ENCODE results near the gene CSNK2A2.

Gene CSNK2A2

DNA sequence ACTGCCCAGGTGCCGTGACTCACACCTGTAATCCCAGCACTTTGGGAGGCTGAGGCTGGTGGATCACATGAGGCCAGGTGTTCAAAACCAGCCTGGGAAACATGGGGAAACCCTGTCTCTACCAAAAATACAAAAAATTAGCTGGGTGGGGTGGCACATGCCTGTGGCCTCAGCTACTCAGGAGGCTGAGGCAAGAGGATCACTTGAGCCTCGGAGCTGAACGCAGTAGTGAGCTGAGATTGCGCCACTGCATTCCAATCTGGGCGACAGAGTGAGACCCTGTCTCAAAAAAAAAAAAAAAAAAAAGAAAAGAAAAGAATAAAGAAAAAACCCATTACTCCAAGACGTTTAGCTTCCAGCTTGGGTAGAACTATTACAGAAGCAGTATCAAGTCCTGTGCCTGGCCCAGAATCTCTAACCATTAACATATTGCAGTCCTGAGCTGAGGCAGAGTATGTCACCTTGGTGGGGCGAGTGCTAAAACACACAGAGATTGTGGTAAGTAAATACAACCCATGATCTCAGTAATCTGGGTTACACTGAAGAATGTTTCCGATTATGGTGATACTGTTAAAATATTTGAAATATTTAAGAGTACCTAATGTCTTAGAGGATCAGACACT, 45.5 kb downstream of the CSNK2A2 start:
- peaks cover 0 to 7% (median 4%) of the 10 kb centered on the region in 5 donors for H3K36me3 ChIP-seq (ENCODE audit: control insufficient read depth in 5 of 5, insufficient read depth in 5 of 5, low read length in 5 of 5)
- no peak overlapping the region for H3K27ac ChIP-seq (ENCODE audit: low read depth, low read length)
- H3K4me3 ChIP-seq (ENCODE audit: low read depth in 1 of 5, low read length in 5 of 5), result no peak overlapping the region
- H3K4me1 ChIP-seq (ENCODE audit: control insufficient read depth in 5 of 5, insufficient read depth in 5 of 5, low read length in 5 of 5), result no peaks in the 10 kb centered on the region
- no peaks in the 10 kb centered on the region for H3K9me3 ChIP-seq (ENCODE audit: control insufficient read depth in 5 of 5, low read length in 5 of 5)
- H3K9ac ChIP-seq (ENCODE audit: low read length in 5 of 5), result no peak overlapping the region
- no peaks in the 10 kb centered on the region for H3K27me3 ChIP-seq (ENCODE audit: control insufficient read depth in 5 of 5, insufficient read depth in 4 of 5, low read length in 5 of 5)

DNA sequence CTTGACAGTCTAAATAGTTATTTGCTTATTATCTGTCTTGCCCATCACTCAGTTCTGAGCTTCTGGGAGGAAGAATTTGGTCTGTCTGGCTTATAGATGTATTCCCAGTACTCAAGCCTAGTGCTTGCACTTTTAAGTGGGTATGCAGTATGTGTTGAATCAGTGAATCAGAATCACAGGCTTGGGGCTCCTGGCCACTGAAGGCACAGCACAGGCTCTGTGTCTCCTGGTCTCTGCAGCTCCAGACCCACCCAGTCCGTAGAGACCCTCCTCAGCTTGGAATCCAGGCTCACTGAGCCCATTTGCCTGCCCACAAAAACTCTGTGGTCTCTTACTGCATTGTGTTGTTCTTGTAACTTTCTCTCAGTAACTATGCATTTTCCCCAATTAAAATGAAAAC, 49.4 kb downstream of the CSNK2A2 start:
- no peak overlapping the region for H3K9ac ChIP-seq (ENCODE audit: low read length in 5 of 5)
- H3K4me1 ChIP-seq (ENCODE audit: control insufficient read depth in 5 of 5, insufficient read depth in 5 of 5, low read length in 5 of 5), result no peaks in the 10 kb centered on the region
- H3K4me3 ChIP-seq (ENCODE audit: low read depth in 1 of 5, low read length in 5 of 5), result no peak overlapping the region
- no peaks in the 10 kb centered on the region for H3K9me3 ChIP-seq (ENCODE audit: control insufficient read depth in 5 of 5, low read length in 5 of 5)
- no peaks in the 10 kb centered on the region for H3K36me3 ChIP-seq (ENCODE audit: control insufficient read depth in 5 of 5, insufficient read depth in 5 of 5, low read length in 5 of 5)
- no peaks in the 10 kb centered on the region for H3K27me3 ChIP-seq (ENCODE audit: control insufficient read depth in 5 of 5, insufficient read depth in 4 of 5, low read length in 5 of 5)
- H3K27ac ChIP-seq (ENCODE audit: low read depth, low read length), result no peak overlapping the region

DNA sequence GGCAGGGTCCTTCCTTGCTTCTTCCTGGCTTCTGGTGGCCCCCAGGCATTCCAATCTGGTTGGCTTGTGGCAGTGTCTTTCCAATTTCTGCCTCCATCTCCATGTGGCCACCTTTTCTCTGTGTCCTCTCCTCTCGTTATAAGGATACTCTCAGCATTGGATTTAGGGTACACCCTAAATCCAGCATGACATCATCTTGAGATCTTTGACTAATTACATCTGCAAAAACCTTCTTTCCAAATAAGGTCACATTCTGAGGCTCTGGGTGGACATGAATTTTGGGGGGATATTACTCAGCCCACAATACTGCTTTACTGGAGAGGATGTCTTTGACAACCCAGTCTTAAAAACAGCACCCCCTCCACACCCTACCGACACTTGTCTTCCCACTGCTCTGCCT, 49.8 kb downstream of the CSNK2A2 start:
- Histone ChIP-seq H3K27ac (ENCODE audit: low read depth, low read length) (no peak overlapping the region), H3K9ac (ENCODE audit: low read length in 5 of 5) (no peak overlapping the region), H3K27me3 (ENCODE audit: control insufficient read depth in 5 of 5, insufficient read depth in 4 of 5, low read length in 5 of 5) (no peaks in the 10 kb centered on the region), H3K36me3 (ENCODE audit: control insufficient read depth in 5 of 5, insufficient read depth in 5 of 5, low read length in 5 of 5) (no peaks in the 10 kb centered on the region), H3K9me3 (ENCODE audit: control insufficient read depth in 5 of 5, low read length in 5 of 5) (no peaks in the 10 kb centered on the region), H3K4me1 (ENCODE audit: control insufficient read depth in 5 of 5, insufficient read depth in 5 of 5, low read length in 5 of 5) (no peaks in the 10 kb centered on the region), H3K4me3 (ENCODE audit: low read depth in 1 of 5, low read length in 5 of 5) (no peak overlapping the region)

DNA sequence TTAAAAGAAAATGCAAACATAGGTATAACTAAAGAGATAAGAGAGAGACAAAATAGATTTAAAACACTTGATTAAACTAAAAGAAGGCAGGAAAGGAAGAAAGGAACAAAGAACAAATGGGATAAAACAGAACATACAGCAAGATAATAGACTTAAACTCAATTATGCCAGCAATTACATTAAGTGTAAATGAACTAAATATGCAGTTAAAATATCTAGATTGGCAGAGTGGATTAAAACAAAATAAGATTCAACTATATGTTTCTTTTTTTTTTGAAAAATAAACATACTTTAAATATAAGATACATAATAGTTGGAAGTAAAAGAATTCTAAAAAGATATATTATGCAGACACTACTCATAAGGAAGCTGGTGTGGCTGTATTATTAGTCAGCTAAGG, 59.1 kb downstream of the CSNK2A2 start:
- Histone ChIP-seq H3K27me3 (ENCODE audit: control insufficient read depth in 5 of 5, insufficient read depth in 4 of 5, low read length in 5 of 5) (no peaks in the 10 kb centered on the region), H3K4me3 (ENCODE audit: low read depth in 1 of 5, low read length in 5 of 5) (no peak overlapping the region), H3K27ac (ENCODE audit: low read depth, low read length) (no peak overlapping the region), H3K4me1 (ENCODE audit: control insufficient read depth in 5 of 5, insufficient read depth in 5 of 5, low read length in 5 of 5) (no peaks in the 10 kb centered on the region), H3K9me3 (ENCODE audit: control insufficient read depth in 5 of 5, low read length in 5 of 5) (peaks cover 0 to 17% (median 14%) of the 10 kb centered on the region in 5 donors), H3K36me3 (ENCODE audit: control insufficient read depth in 5 of 5, insufficient read depth in 5 of 5, low read length in 5 of 5) (no peaks in the 10 kb centered on the region), H3K9ac (ENCODE audit: low read length in 5 of 5) (no peak overlapping the region)

DNA sequence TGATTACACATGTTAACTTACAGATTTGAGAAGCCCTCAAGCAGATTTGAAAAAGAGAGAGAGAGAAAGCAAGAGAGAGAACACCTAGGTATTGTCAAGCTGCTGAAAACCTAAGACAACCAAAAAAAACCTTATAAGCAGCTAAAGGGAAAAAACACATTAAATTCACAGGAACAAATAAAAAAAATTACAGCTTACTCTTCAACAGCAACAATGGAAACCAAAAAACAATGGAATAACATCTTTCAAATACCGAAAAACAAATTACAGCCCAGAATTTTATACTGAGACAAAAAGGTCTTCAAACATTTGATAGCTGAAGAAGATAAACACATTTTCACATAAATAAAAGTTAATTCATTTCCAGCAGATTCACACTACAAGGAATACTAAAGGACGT, 60.3 kb downstream of the CSNK2A2 start:
- Histone ChIP-seq H3K4me1 (ENCODE audit: control insufficient read depth in 5 of 5, insufficient read depth in 5 of 5, low read length in 5 of 5) (no peaks in the 10 kb centered on the region), H3K27ac (ENCODE audit: low read depth, low read length) (no peak overlapping the region), H3K4me3 (ENCODE audit: low read depth in 1 of 5, low read length in 5 of 5) (no peak overlapping the region), H3K27me3 (ENCODE audit: control insufficient read depth in 5 of 5, insufficient read depth in 4 of 5, low read length in 5 of 5) (no peaks in the 10 kb centered on the region), H3K36me3 (ENCODE audit: control insufficient read depth in 5 of 5, insufficient read depth in 5 of 5, low read length in 5 of 5) (no peaks in the 10 kb centered on the region), H3K9ac (ENCODE audit: low read length in 5 of 5) (no peak overlapping the region), H3K9me3 (ENCODE audit: control insufficient read depth in 5 of 5, low read length in 5 of 5) (peaks cover 0 to 17% (median 14%) of the 10 kb centered on the region in 5 donors)

DNA sequence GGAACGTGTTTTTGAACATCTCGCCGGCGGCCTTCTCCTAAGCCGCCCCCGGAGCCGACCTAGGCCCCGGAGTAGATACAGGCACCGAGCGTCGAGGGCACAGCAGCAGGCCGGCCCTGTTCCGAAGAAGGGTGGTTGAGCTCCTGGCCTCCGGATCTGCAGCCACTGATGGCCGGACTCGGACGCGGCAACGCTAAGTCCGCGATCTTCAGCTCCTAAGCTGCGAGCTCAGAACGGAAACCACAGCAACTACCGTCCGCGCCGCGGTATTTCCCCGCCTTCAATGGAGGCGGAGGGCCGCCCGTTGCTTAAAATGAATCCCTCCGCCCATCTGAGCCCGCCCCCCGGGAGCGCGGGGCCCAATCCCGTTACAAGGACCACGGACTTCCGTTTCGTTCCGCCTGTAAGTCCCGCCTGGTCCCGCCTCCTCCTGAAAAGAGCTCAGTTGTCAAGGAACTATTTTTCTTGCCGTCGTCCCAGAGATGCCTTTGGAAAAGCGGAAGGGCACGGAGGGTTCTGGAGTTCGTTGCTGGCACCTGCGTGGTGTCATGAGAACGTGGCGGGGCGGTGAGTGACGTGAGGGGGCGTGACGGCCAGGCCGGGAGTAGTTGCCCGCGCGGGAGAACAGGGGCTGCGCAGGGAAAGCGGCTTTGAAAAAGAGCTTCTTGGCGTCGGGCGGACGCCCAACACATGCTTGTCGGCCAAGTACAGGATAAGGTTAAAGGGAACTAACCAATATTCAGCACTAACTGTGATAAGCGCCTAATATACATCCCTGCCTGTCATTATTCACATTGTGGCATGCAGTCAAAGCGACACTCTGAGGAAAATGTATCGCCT, 68.6 kb downstream of the CSNK2A2 start, which contains the start of gene CFAP20:
Gene CFAP20 (minus strand): TSS at position 285 of the 840 bp plus-strand sequence. CDS start 266 bp downstream, at position 19.
- Histone ChIP-seq H3K4me3 (ENCODE audit: low read depth in 1 of 5, low read length in 5 of 5) (peak within 1 kb of the TSS; percentile 89 to 99 (median 93)), H3K27me3 (ENCODE audit: control insufficient read depth in 5 of 5, insufficient read depth in 4 of 5, low read length in 5 of 5) (no peaks in the 10 kb centered on the region), H3K9ac (ENCODE audit: low read length in 5 of 5) (peak within 1 kb of the TSS; percentile 84 to 94 (median 90)), H3K4me1 (ENCODE audit: control insufficient read depth in 5 of 5, insufficient read depth in 5 of 5, low read length in 5 of 5) (peaks cover 2 to 46% (median 39%) of the 10 kb centered on the region in 5 donors), H3K27ac (ENCODE audit: low read depth, low read length) (peak within 1 kb of the TSS; percentile 74), H3K9me3 (ENCODE audit: control insufficient read depth in 5 of 5, low read length in 5 of 5) (peaks cover 0 to 2% (median 0%) of the 10 kb centered on the region in 5 donors), H3K36me3 (ENCODE audit: control insufficient read depth in 5 of 5, insufficient read depth in 5 of 5, low read length in 5 of 5) (no peaks in the 10 kb centered on the region)

DNA sequence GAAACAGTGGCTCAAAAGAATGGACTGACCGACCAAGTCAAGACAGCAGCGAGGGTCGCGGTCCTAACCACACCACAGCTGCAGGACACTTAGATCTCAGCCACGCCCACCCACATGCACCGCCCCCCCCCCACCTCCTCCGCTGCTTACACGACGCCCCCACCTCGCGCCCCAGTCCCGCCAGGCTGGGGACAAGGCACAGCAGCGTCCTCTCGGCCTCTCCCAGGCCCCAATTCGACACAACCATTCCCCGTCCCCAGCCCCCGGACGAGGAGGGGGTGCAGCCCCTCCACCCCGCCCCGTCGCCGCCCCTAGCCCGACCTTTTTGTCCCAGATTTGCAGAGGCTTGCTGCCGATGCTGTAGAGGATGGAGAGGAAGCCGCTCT, 69.2 kb downstream of the CSNK2A2 start:
- H3K9ac ChIP-seq (ENCODE audit: low read length in 5 of 5), result peak overlapping the region in 4 of 5 donors; percentile 84 to 94 (median 90)
- peaks cover 2 to 50% (median 45%) of the 10 kb centered on the region in 5 donors for H3K4me1 ChIP-seq (ENCODE audit: control insufficient read depth in 5 of 5, insufficient read depth in 5 of 5, low read length in 5 of 5)
- H3K36me3 ChIP-seq (ENCODE audit: control insufficient read depth in 5 of 5, insufficient read depth in 5 of 5, low read length in 5 of 5), result no peaks in the 10 kb centered on the region
- peak overlapping the region; percentile 89 to 99 (median 93) for H3K4me3 ChIP-seq (ENCODE audit: low read depth in 1 of 5, low read length in 5 of 5)
- peak overlapping the region; percentile 74 for H3K27ac ChIP-seq (ENCODE audit: low read depth, low read length)
- H3K27me3 ChIP-seq (ENCODE audit: control insufficient read depth in 5 of 5, insufficient read depth in 4 of 5, low read length in 5 of 5), result no peaks in the 10 kb centered on the region
- peaks cover 0 to 2% (median 0%) of the 10 kb centered on the region in 5 donors for H3K9me3 ChIP-seq (ENCODE audit: control insufficient read depth in 5 of 5, low read length in 5 of 5)

DNA sequence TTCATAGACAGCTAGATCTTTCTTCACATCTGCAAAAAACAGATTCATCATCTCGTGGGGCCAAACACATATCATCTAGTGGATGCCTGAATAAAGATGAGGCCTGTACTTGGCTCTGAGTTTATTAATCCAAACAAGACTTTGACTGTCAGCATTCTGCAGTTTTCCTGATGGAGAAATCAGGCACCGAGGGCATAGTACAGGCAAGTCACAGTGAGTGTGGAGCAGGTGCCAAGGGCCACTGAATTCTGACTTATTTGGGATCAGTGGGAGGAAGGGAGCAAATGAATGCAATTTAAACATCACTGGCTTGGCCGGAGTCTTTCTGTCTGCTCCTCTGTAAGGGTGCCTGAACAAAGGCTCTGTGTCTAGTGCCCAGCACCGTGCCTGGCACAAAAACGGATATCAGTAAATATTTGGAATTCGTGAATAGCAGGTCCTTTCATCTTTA, 69.7 kb downstream of the CSNK2A2 start:
- peaks cover 0 to 2% (median 0%) of the 10 kb centered on the region in 5 donors for H3K9me3 ChIP-seq (ENCODE audit: control insufficient read depth in 5 of 5, low read length in 5 of 5)
- H3K9ac ChIP-seq (ENCODE audit: low read length in 5 of 5), result peak overlapping the region; percentile 57 to 90 (median 63)
- peak overlapping the region; percentile 66 for H3K27ac ChIP-seq (ENCODE audit: low read depth, low read length)
- peak overlapping the region; percentile 89 to 99 (median 93) for H3K4me3 ChIP-seq (ENCODE audit: low read depth in 1 of 5, low read length in 5 of 5)
- peaks cover 2 to 50% (median 45%) of the 10 kb centered on the region in 5 donors for H3K4me1 ChIP-seq (ENCODE audit: control insufficient read depth in 5 of 5, insufficient read depth in 5 of 5, low read length in 5 of 5)
- H3K36me3 ChIP-seq (ENCODE audit: control insufficient read depth in 5 of 5, insufficient read depth in 5 of 5, low read length in 5 of 5), result no peaks in the 10 kb centered on the region
- H3K27me3 ChIP-seq (ENCODE audit: control insufficient read depth in 5 of 5, insufficient read depth in 4 of 5, low read length in 5 of 5), result no peaks in the 10 kb centered on the region

DNA sequence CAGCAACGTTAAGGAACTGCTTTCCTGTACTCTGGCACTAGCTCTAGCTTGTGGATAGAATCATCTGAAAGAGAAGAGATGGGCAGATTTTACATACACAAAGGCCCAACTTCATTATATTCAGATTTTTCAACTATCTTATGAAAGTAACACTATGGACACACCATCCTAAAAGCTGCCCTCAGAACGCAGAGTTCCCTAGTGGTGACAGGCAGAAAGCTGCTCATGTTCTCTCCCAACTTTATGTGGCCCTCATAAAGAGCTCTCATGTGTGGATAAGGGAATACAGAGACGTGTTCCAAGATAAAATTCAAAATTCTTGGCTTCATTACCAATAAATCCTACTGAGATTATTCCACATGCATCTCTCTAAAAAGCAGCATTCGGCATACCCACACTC, 70.3 kb downstream of the CSNK2A2 start:
- peaks cover 0 to 2% (median 0%) of the 10 kb centered on the region in 5 donors for H3K9me3 ChIP-seq (ENCODE audit: control insufficient read depth in 5 of 5, low read length in 5 of 5)
- H3K27ac ChIP-seq (ENCODE audit: low read depth, low read length), result peak overlapping the region; percentile 66
- no peaks in the 10 kb centered on the region for H3K27me3 ChIP-seq (ENCODE audit: control insufficient read depth in 5 of 5, insufficient read depth in 4 of 5, low read length in 5 of 5)
- H3K4me1 ChIP-seq (ENCODE audit: control insufficient read depth in 5 of 5, insufficient read depth in 5 of 5, low read length in 5 of 5), result peaks cover 2 to 50% (median 45%) of the 10 kb centered on the region in 5 donors
- no peaks in the 10 kb centered on the region for H3K36me3 ChIP-seq (ENCODE audit: control insufficient read depth in 5 of 5, insufficient read depth in 5 of 5, low read length in 5 of 5)
- H3K4me3 ChIP-seq (ENCODE audit: low read depth in 1 of 5, low read length in 5 of 5), result peak overlapping the region; percentile 89 to 99 (median 93)
- H3K9ac ChIP-seq (ENCODE audit: low read length in 5 of 5), result peak overlapping the region; percentile 15 to 90 (median 63)
